H1 (cell line): ENCODE data around the gene LMO2. TPM values are rescaled to one million over a fixed set of nuclear protein-coding genes. Genes with fewer than 3 reads are reported as not detected.

ENCODE experiments used
- CTCF ChIA-PET: fragments of 300-600 bp; sonication (Branson Sonifier 250); formaldehyde crosslinking; loops from one replicate; lab custom pipeline; 2021; ENCODE audit not compliant: partially characterized antibody; lab: Charles Lee
- POLR2A ChIA-PET: fragments of 300-600 bp; sonication (Branson Sonifier 250); formaldehyde crosslinking; loops from one replicate; lab custom pipeline; 2021; ENCODE audit warnings: inconsistent platforms; ENCODE audit not compliant: partially characterized antibody; lab: Charles Lee
- DNase-seq, 2 experiments: peaks; one replicate each; pipeline versions ENCODE4 v3.0.0 to v3.0.0-alpha.2; 2010 to 2022; ENCODE audit warnings: low spot score in 2 of 2, low read depth in 1 of 2, mixed read lengths in 1 of 2
- FAIRE-seq: peaks from 2 replicates; lab custom pipeline; 2011; peaks lifted over from hg19 to GRCh38; lab: Jason Lieb, UNC
- H2AFZ ChIP-seq: 2 replicates; pipeline ENCODE4 v1.8.1; 2012; ENCODE audit warnings: low read length, inconsistent platforms
- H2AK5ac ChIP-seq: 2 replicates; pipeline ENCODE4 v1.6.1; 2013; ENCODE audit warnings: low read depth, low read length
- H2BK120ac ChIP-seq: replicated peaks from 2 replicates; pipeline ENCODE3; 2013; ENCODE audit warnings: low read depth, low read length, inconsistent platforms
- H2BK12ac ChIP-seq: 2 replicates; pipeline ENCODE4 v1.6.1; 2013; ENCODE audit warnings: low read depth, low read length
- H2BK15ac ChIP-seq: 2 replicates; pipeline ENCODE4 v1.6.1; 2013; ENCODE audit warnings: low read length
- H2BK20ac ChIP-seq: 2 replicates; pipeline ENCODE4 v1.6.1; 2013; ENCODE audit warnings: low read length
- H2BK5ac ChIP-seq: 2 replicates; pipeline ENCODE4 v1.6.1; 2013; ENCODE audit warnings: low read depth, low read length
- H3K14ac ChIP-seq: 2 replicates; pipeline ENCODE4 v1.6.1; 2013; ENCODE audit warnings: inconsistent platforms; ENCODE audit not compliant: insufficient read length
- H3K18ac ChIP-seq: 2 replicates; pipeline ENCODE4 v1.6.1; 2013; ENCODE audit warnings: low read length; ENCODE audit errors: extremely low read depth
- H3K23ac ChIP-seq: 2 replicates; pipeline ENCODE4 v1.6.1; 2013; ENCODE audit warnings: inconsistent platforms; ENCODE audit not compliant: insufficient read length
- H3K23me2 ChIP-seq: 2 replicates; pipeline ENCODE4 v1.6.1; 2013; ENCODE audit warnings: low read depth, low read length
- H3K27ac ChIP-seq: 2 replicates; pipeline ENCODE4 v1.6.1; 2011; ENCODE audit warnings: low read depth, low read length, inconsistent platforms
- H3K27me3 ChIP-seq, 4 experiments: replicated peaks in 1 of 4; 1 replicate in 1 of 4; 2 replicates in 3 of 4; pipeline versions ENCODE4 v1.6.1 to v1.8.1; 2011 to 2013; ENCODE audit warnings: low read length in 3 of 4, mild to moderate bottlenecking in 3 of 4, inconsistent platforms in 2 of 4, mixed read lengths in 2 of 4, moderate library complexity in 1 of 4; ENCODE audit not compliant: control insufficient read depth in 3 of 4, insufficient read depth in 3 of 4; ENCODE audit errors: extremely low read depth in 1 of 4
- H3K36me3 ChIP-seq, 4 experiments: 2 replicates each; pipeline versions ENCODE4 v1.6.1 to v1.8.1; 2011 to 2013; ENCODE audit warnings: mild to moderate bottlenecking in 4 of 4, low read length in 3 of 4, moderate library complexity in 2 of 4, control low read depth in 1 of 4, inconsistent platforms in 1 of 4; ENCODE audit not compliant: insufficient read depth in 4 of 4, control insufficient read depth in 2 of 4
- H3K4ac ChIP-seq: replicated peaks from 2 replicates; pipeline ENCODE3; 2013; ENCODE audit warnings: low read length, low read depth, mixed read lengths, inconsistent platforms; ENCODE audit not compliant: insufficient read length
- H3K4me1 ChIP-seq, 4 experiments: replicated peaks in 1 of 4; 1 replicate in 1 of 4; 2 replicates in 3 of 4; pipeline versions ENCODE4 v1.6.1 to v1.8.1; 2011 to 2013; ENCODE audit warnings: low read length in 3 of 4, inconsistent platforms in 2 of 4, mixed read lengths in 1 of 4; ENCODE audit not compliant: insufficient read depth in 4 of 4, control insufficient read depth in 3 of 4
- H3K4me2 ChIP-seq, 2 experiments: 2 replicates each; pipeline versions ENCODE4 v1.6.1 to v1.8.1; 2011 to 2013; ENCODE audit warnings: low read depth in 2 of 2, low read length in 2 of 2, control low read depth in 1 of 2, inconsistent platforms in 1 of 2, mild to moderate bottlenecking in 1 of 2; ENCODE audit not compliant: insufficient read depth in 1 of 2
- H3K4me3 ChIP-seq, 4 experiments: fragments of 200-600, 300-600 bp in 1 of 4; sonication (generic), shearing (Covaris generic), sonication (Bioruptor Twin) in 1 of 4; 2 replicates each; pipeline versions ENCODE4 v1.5.1 to v1.8.1; 2011 to 2016; ENCODE audit warnings: low read length in 4 of 4, low read depth in 3 of 4, control low read depth in 2 of 4, inconsistent platforms in 2 of 4, mild to moderate bottlenecking in 2 of 4, mixed read lengths in 1 of 4, moderate library complexity in 1 of 4; ENCODE audit not compliant: insufficient read depth in 2 of 4; ENCODE audit errors: extremely low read depth in 1 of 4
- H3K56ac ChIP-seq: replicated peaks from 2 replicates; pipeline ENCODE3; 2013; ENCODE audit warnings: low read depth, mild to moderate bottlenecking, mixed read lengths, low read length, inconsistent platforms; ENCODE audit not compliant: insufficient read length
- H3K79me1 ChIP-seq: 2 replicates; pipeline ENCODE4 v1.6.1; 2013; ENCODE audit warnings: low read depth, low read length, control low read depth
- H3K79me2 ChIP-seq, 2 experiments: 2 replicates each; pipeline versions ENCODE4 v1.6.1 to v1.8.1; 2012 to 2013; ENCODE audit warnings: low read length in 2 of 2, mild to moderate bottlenecking in 2 of 2, inconsistent platforms in 1 of 2; ENCODE audit not compliant: insufficient read depth in 2 of 2, control insufficient read depth in 1 of 2
- H3K9ac ChIP-seq, 4 experiments: replicated peaks in 1 of 4; 1 replicate in 1 of 4; 2 replicates in 3 of 4; pipeline versions ENCODE4 v1.6.1 to v1.8.1; 2011 to 2013; ENCODE audit warnings: low read depth in 3 of 4, low read length in 3 of 4, control low read depth in 2 of 4, mild to moderate bottlenecking in 2 of 4, moderate library complexity in 2 of 4, inconsistent platforms in 1 of 4; ENCODE audit errors: extremely low read depth in 1 of 4
- H3K9me3 ChIP-seq, 2 experiments: 2 replicates each; pipeline versions ENCODE4 v1.6.1 to v1.8.1; 2012 to 2013; ENCODE audit warnings: mild to moderate bottlenecking in 2 of 2, moderate library complexity in 2 of 2, control low read depth in 1 of 2, inconsistent platforms in 1 of 2, low read depth in 1 of 2, low read length in 1 of 2, mixed read lengths in 1 of 2; ENCODE audit not compliant: insufficient read depth in 2 of 2
- H4K20me1 ChIP-seq, 2 experiments: replicated peaks in 1 of 2; 2 replicates each; pipeline versions ENCODE3 to v1.8.1; 2011 to 2013; ENCODE audit warnings: inconsistent platforms in 2 of 2, low read length in 2 of 2, mild to moderate bottlenecking in 1 of 2; ENCODE audit not compliant: insufficient read depth in 2 of 2, control insufficient read depth in 1 of 2
- H4K5ac ChIP-seq: 2 replicates; pipeline ENCODE4 v1.6.1; 2013; ENCODE audit warnings: low read length, low read depth, mixed read lengths, inconsistent platforms; ENCODE audit not compliant: insufficient read length
- H4K8ac ChIP-seq: 2 replicates; pipeline ENCODE4 v1.8.0; 2013; ENCODE audit warnings: mild to moderate bottlenecking, moderate library complexity, low read length, inconsistent platforms; ENCODE audit not compliant: insufficient read depth; ENCODE audit errors: extremely low read depth
- H4K91ac ChIP-seq: replicated peaks from 2 replicates; pipeline ENCODE3; 2013; ENCODE audit warnings: low read length, mixed read lengths, inconsistent platforms; ENCODE audit not compliant: insufficient read length
- BACH1 ChIP-seq: IDR thresholded peaks from 2 replicates; pipeline ENCODE4 v1.6.1; 2012; ENCODE audit warnings: low read length, improper control_type of control experiment
- BCL11A ChIP-seq, 2 experiments: IDR thresholded peaks; one replicate each; pipeline ENCODE4 v1.6.1; 2011; ENCODE audit warnings: low read depth in 2 of 2, low read length in 2 of 2, mild to moderate bottlenecking in 2 of 2
- CEBPB ChIP-seq: IDR thresholded peaks from 2 replicates; pipeline ENCODE4 v1.6.1; 2012; ENCODE audit warnings: low read depth, low read length
- MAFK ChIP-seq: IDR thresholded peaks from 2 replicates; pipeline ENCODE4 v1.6.1; 2012; ENCODE audit warnings: low read depth, mild to moderate bottlenecking, improper control_type of control experiment, low read length
- NANOG ChIP-seq: IDR thresholded peaks from 2 replicates; pipeline ENCODE4 v1.6.1; 2011; ENCODE audit warnings: low read length, low read depth, mild to moderate bottlenecking, inconsistent platforms; ENCODE audit not compliant: insufficient read depth, poor library complexity, severe bottlenecking
- TBP ChIP-seq: IDR thresholded peaks from 2 replicates; pipeline ENCODE4 v1.6.1; 2011; ENCODE audit warnings: low read depth, low read length, improper control_type of control experiment
- ZNF274 ChIP-seq: IDR thresholded peaks from 2 replicates; pipeline ENCODE4 v1.7.0; 2012; ENCODE audit warnings: low read length, borderline replicate concordance; ENCODE audit errors: extremely low read depth
- WGBS, 2 experiments: shearing (Covaris generic) in 1 of 2; methylation state at CpG; one replicate each; pipeline versions ENCODE4 v1.1.6 to v1.1.7; 2013 to 2015; ENCODE audit warnings: low lambda C conversion rate in 2 of 2, mixed read lengths in 2 of 2, inconsistent platforms in 1 of 2, low coverage in 1 of 2, missing lambda C conversion rate in 1 of 2; ENCODE audit not compliant: insufficient replicate concordance in 2 of 2, insufficient coverage in 1 of 2, insufficient read length in 1 of 2; ENCODE audit errors: extremely low coverage in 1 of 2, missing lambda C conversion rate in 1 of 2; 5-methylcytosine and 5-hydroxymethylcytosine counted together
- polyA plus RNA-seq, 7 experiments: library from polyadenylated mRNA; depleted of rRNA in 3 of 7; stranded (reverse) in 5 of 7; unstranded in 2 of 7; fragments of >200 nt in 5 of 7; fragments of 200-250 nt in 2 of 7; gene quantifications; 1 replicate in 5 of 7; 2 replicates in 1 of 7; 4 replicates in 1 of 7; pipeline versions ENCODE4 v1.2.1 to v1.2.3, GENCODE V29; 2011 to 2013; ENCODE audit warnings: missing spikeins in 2 of 7, mixed read lengths in 2 of 7
- total RNA-seq: library from RNA; stranded (reverse); fragmentation: NEBNext Ultra II Directional; extraction: Animal tissue kit (Norgen Biotek cat#: 25700); gene quantifications from 2 replicates; pipeline ENCODE4 v1.2.1, GENCODE V29; 2021
- TF ChIP-seq, protein P1 (sequence below): IDR thresholded peaks from 2 replicates; pipeline ENCODE4 v1.6.1; 2011; ENCODE audit warnings: low read depth, mild to moderate bottlenecking, low read length; ENCODE audit not compliant: insufficient read depth
- TF ChIP-seq, protein P2 (sequence below): IDR thresholded peaks from 2 replicates; pipeline ENCODE4 v1.6.1; 2012; ENCODE audit warnings: inconsistent platforms
- TF ChIP-seq, protein P3 (sequence below): IDR thresholded peaks from 2 replicates; pipeline ENCODE4 v1.6.1; 2011; ENCODE audit warnings: low read length, improper control_type of control experiment

Gene LMO2
- total and polyA plus RNA-seq, 2 of the 8 experiments (the other 6 are each of a cell fraction or from before 2014, with no cell fraction given) = 1.6 to 2.7 TPM

DNA sequence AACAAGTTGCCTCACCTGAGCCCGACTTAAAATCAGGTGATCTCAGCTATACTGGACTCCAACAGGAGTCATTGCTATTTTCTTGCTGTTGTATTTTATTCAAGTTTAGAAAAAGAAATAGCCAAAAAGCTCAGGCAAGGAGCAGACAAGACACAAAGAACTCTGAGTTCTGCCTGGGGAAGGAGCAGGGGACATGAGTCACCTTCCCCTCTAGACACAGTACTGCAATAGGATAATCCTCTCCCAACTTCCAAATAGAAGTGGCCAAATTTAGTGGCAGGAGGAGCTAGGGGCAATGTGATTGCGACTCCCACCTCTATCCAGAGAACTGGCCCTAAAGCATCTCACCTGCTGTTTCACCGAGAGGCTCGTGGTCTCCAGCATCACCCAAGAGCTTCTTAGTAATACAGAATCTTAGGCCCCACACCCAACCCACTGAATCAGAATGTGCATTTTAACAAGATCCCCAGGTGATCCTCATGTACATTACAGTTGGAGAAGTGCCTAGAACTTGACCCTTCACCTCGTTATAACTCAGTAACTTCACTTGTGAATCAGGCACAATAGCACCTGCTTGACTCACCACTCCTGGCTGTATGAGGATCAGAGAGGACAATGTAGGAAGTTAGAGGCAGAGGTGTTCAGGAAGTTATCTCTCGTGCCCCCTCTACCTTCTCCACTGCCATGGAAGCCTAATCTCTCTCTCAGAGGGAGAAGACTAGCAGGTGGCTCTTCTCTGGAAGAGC lies 60.8 kb downstream of the LMO2 start:
- no peak overlapping the region for H3K27ac ChIP-seq
- no peak overlapping the region for H3K4me3 ChIP-seq
- FAIRE-seq (no peak), DNase-seq (no peak)
- H4K8ac ChIP-seq = no peak overlapping the region
- H2BK15ac ChIP-seq = no peak overlapping the region
- H3K23ac ChIP-seq = no peak overlapping the region
- no peak overlapping the region for H2BK5ac ChIP-seq
- no peak overlapping the region for H2AK5ac ChIP-seq
- no peaks in the 10 kb centered on the region for H3K36me3 ChIP-seq
- 61% methylated on average over 6 of the region's 6 CpGs; no CpG with 5 or more reads in 1 of the 2 experiments for WGBS, 2 experiments
- H2BK120ac ChIP-seq = no peak overlapping the region
- no peak overlapping the region for H4K91ac ChIP-seq
- peaks cover 0 to 4% (median 2%) of the 10 kb centered on the region in 4 experiments; a peak in 1 of 7 replicates for H3K4me1 ChIP-seq
- H3K18ac ChIP-seq = no peak overlapping the region
- no peak overlapping the region for H2BK20ac ChIP-seq
- H2AFZ ChIP-seq = no peak overlapping the region
- no peak overlapping the region for H3K4ac ChIP-seq
- peaks cover 6% of the 10 kb centered on the region; the same call in 1 of the 2 replicates for H3K23me2 ChIP-seq
- no peak overlapping the region for H3K56ac ChIP-seq
- no peak overlapping the region for H2BK12ac ChIP-seq
- no peak overlapping the region for H3K14ac ChIP-seq
- H4K5ac ChIP-seq = no peak overlapping the region
- H3K9me3 ChIP-seq = no peaks in the 10 kb centered on the region
- ChIA-PET CTCF (interaction anchor here (0.6 to 11.7 kb wide), 16 partner anchors 9 to 489 kb away, joined by 3 to 195 read pairs (median 6); no protein-coding TSS in a partner anchor), POLR2A (no interaction called here)
- peaks cover 4 to 23% (median 13%) of the 10 kb centered on the region in 4 experiments for H3K27me3 ChIP-seq
- H3K9ac ChIP-seq = no peak overlapping the region
- no peak overlapping the region for H3K4me2 ChIP-seq
- no peaks in the 10 kb centered on the region for H4K20me1 ChIP-seq
- no peaks in the 10 kb centered on the region for H3K79me2 ChIP-seq
- no peaks in the 10 kb centered on the region for H3K79me1 ChIP-seq
- TF ChIP-seq NANOG (no peak), CEBPB (no peak), TBP (no peak), BACH1 (no peak), MAFK (no peak), ZNF274 (no peak), BCL11A (IDR thresholded peaks at IDR 0.05; ENCODE audit: low read depth in 2 of 2, low read length in 2 of 2) (no peak)
- TF ChIP-seq, protein P1, sequence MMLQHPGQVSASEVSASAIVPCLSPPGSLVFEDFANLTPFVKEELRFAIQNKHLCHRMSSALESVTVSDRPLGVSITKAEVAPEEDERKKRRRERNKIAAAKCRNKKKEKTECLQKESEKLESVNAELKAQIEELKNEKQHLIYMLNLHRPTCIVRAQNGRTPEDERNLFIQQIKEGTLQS = no peak
- TF ChIP-seq, protein P2, sequence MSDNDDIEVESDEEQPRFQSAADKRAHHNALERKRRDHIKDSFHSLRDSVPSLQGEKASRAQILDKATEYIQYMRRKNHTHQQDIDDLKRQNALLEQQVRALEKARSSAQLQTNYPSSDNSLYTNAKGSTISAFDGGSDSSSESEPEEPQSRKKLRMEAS = no peak
- TF ChIP-seq, protein P3, sequence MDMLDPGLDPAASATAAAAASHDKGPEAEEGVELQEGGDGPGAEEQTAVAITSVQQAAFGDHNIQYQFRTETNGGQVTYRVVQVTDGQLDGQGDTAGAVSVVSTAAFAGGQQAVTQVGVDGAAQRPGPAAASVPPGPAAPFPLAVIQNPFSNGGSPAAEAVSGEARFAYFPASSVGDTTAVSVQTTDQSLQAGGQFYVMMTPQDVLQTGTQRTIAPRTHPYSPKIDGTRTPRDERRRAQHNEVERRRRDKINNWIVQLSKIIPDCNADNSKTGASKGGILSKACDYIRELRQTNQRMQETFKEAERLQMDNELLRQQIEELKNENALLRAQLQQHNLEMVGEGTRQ = no peak
